Measurements from ENCODE around the gene SERPINB10.
A peak's percentile ranks its signal among the peaks of the same experiment; 100 is the strongest.
"Not testable (repeated sequence)": the region's sequence is repeated elsewhere in the genome, so short reads cannot be mapped to it uniquely, and the experiment has no call there.

The SERPINB10 gene

DNA sequence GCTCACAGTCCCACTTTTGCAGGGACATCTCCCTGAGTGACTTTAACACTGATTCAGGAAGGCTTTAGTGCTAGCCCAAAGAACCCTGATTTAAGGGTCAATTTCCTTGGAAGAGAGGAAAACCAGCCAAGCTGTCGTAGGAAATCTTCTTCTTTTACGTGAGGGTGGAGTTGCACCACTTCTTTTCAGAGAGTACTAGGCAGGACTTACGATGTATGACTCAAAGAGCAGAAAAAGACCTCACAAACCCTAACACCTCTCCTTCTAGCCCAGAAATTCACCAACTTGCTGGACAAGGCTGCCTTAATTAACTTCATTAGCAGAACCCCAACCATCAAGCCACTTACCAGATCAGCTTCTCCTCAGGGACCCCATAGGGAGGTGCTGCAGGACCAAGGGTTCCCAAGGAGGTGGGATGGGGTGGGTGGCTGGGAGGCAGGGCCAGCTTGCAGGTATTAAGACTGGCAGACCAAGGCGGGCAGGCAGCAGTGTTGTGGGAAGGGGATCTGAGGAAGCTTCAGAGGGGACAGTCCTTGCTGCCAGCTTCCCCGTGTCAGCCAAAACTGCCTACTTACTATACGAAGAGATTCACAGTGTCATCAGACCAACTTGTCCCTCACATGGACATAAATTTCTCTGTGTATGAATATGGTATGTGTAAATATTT is 13.5 kb upstream of the SERPINB10 start:
- no peak for DNase-seq

DNA sequence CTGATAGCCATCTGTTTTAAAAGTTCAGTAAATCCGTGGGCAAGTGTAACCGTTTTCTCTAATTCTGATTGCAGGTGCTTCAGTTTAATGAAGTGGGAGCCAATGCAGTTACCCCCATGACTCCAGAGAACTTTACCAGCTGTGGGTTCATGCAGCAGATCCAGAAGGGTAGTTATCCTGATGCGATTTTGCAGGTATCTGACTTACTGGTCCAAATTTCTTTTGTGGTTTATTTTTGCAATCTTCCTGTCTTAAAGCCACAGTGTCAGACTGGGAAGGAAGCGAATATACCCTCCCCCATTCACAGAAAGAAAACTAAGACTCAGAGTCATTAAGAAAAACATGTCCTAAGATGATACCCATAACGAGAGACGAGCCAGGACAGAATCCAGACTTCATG is 12.6 kb upstream of the SERPINB10 start:
- no peak for DNase-seq

DNA sequence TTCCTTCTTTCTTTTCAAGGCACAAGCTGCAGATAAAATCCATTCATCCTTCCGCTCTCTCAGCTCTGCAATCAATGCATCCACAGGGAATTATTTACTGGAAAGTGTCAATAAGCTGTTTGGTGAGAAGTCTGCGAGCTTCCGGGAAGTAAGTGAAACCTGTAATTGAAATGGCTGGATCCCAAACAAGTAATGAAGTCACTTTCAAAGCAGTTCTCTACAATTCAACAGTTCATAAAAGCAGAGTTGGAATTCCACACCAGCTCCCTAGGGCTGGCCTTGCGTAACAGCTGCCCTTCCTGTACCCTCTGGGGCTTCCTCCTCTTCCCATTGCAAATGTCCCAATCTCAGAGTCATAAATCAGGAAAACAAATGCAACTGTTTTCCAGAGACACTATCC is 10.7 kb upstream of the SERPINB10 start:
- peak; percentile 74 for DNase-seq

DNA sequence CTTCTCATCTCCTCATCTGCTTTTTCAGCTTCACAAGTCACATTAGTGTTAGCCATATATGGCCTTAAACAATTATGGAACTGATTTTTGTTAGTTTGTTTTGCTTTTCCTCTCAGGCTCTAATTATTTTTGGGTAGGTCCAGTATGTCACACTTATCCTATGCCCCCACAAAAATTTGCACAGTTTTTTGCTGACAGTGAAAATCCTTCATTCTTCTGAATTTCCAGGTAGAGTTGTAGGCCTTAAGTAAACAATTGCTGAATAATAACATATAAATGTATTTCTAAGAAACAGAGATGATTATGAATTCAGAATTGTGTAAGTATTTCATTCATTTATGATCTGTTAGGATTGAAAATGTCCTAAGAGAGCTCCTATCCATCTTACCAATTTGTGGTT is 8.6 kb upstream of the SERPINB10 start:
- no peak for DNase-seq

DNA sequence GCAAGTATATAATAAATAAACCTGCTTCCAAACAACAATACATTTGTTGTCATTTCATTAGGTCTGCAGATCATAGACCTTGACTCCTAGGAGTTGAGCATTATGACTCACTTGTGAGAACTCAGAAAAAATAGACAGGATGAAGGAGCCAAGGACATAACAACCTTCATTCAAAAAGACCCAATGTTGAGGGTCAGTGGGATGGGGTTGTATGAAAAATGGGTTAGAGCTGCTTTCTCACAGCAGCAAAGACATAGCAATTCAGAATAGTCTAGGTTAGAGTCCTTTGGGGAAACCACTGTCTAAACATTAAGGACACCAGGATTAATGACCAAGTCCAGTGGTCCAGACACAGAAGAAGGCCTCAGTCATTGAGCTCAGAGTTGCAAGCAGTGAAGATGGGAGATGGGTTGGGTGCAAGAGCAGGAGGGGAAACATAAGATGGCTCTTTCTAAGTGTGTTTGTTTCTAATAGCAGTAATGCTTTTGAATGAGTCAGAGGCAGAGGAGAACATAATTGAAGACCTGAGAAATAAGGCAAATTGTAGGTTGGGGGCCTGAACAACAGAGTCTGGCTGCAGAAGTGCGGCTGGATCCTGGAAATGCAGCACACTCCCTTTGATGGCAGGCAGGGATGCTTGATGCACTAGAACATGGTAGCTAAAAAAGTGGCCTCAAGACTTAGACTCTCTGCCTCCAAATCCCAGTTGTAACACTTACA is 3.7 kb upstream of the SERPINB10 start:
- DNase-seq: no peak

DNA sequence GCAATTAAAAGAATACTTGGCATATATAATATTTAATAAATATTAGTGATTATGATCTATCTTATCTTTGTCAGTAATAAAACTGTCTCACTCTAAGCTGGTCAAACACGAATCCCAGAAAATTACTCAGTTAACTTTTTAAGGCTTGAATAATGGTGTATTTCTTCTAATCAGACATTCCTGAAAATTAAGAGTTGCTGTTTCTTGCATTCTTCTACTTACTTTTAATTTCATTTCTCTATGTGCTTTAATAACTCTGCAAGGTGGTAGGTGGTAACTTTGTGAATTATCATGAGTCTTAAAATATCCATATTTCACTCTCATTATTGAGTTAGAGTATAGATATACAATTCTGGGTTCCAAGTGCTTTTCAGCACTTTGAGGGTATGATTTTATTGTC is 3.1 kb upstream of the SERPINB10 start:
- no peak for DNase-seq

DNA sequence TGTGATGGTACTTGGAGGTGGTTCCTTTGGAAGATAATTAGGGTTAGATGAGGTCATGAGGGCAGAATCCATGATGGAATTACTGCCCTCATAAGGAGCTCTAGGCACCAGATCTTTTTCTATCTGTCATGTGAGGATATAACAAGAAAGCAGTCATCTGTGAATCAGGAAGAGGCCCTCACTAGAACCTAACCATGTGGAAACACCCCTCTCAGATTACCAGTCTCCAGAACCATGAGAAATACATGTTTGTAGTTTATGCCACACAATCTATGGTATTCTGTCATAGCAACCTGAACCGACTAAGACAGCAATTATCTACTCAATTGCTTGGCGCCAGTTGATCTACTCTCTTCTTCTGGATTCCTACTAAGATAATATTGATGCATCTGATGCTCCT is 2.4 kb upstream of the SERPINB10 start:
- DNase-seq: no peak

DNA sequence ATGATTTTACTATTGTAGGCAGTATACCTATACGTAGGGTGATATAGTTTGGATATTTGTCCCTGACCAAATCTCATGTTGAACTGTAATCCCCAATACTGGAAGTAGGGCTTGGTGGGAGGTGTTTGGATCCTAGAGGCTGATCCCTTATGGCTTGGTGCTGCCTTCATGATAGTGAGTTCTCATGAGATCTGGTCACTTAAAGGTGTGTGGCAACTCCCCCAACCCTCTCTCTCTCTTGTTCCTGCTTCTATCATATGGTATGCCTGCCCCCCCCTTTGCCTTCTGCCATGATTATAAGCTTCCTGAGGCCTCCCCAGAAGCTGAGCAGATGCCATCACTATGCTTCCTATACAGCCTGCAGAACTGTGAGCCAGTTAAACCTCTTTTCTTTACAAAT is 1.7 kb upstream of the SERPINB10 start:
- no peak for DNase-seq

DNA sequence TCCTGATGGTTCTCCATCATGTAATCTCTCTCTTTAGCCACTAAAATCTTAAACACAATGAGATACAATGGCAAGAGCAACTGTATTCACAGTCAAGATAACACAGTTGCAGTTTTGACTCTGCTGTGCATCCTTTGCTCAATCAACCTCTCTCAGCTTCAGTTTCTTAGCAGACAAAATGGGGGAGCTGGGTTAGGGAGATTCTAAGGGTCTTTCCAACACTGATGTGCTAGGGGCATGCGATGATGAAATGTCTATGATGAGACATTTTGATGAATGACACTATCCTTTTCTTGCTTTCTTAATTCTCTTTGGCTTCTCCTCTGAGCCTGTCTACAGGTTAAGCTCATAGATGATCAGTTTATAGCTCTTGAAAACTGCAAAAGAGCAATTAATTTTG is 1.1 kb downstream of the SERPINB10 start:
- no peak for DNase-seq

DNA sequence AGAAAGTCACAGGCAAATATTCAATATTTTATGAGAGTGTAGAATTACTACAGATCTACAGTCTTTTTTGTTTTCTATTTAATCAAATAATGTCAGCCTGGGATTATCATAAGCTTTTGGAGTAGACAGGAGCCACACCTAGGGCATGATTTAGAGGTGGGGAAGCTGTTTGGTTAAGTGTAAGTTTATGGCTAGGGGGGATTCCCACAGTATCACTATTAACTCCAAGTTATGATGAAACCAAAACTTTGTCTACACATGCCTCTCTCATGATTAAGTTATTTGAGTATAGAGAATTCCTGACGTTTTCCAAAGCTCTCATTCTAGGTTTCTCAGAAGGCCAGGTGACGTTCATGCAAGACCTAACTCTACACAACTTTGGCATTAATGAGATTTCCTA is 2.1 kb downstream of the SERPINB10 start:
- DNase-seq: no peak

DNA sequence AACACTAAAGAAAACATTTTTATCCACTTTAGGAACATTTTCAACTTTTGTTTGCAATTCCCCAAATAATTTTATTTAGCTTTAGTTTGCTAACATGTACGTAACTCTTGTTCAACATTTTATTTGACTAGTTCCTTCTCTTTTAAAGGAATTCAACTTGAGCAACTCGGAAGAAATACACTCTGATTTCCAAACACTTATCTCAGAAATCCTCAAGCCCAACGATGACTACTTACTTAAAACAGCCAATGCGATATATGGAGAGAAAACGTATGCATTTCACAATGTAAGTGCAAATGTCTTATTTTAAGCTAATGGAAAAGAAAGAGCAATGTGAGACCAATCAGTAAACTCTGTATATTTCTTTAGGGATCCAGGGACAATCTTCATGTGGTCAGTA is 10.1 kb downstream of the SERPINB10 start:
- no peak for DNase-seq

DNA sequence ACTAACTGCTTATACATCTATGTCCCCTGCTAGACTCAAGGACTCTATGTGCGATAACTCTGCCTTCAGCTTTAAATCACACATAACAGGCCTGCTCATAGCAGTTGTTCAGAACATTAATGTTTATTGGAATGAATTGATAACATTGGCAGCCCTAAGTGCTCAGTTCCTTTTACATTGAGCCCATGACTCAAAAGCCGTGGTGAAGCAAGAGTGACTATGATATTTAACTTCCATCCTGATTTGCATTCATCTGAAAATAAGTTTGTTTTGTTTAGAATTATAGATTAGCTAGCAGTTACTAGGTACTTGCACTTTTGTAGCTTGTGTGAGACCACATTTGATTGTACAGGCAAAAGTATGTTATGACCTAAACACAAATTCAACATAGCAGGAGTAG is 14.3 kb downstream of the SERPINB10 start:
- no peak for DNase-seq

DNA sequence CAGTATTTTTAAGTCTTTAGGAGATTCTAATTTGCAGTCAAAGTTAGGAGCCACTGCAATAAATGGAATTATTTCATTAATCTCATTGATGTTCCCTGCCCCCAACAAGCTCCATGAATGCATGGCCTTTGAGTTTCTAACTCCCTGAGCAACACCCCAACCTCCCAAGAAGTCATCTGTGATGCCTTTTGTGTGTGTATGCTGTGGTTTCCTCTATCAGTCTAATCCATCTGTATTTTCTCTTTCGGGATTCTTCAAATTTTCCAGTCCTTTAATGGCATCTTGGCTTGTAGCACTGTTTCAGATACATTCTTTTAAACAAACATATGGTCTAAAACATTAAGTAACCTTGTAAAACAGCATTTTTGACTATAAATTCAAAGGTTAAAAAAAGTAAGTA is 16.8 kb downstream of the SERPINB10 start:
- DNase-seq: peak; percentile 87

DNA sequence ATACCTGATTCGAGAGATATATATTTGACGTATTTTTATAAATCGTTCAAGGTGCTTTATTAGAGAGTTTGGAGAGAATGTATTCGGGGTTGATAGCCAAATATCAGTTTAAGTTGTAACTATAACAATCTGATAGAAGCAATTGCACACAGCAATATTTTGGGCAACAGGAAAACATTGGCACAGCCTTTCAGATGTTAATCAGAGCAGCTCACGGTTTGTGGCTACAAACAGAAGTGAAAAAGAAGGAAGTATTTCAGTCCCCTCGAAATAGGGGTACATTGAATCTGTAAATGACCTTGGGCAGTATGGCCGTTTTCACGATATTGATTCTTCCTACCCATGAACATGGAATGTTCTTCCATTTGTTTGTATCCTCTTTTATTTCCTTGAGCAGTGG is 20.6 kb downstream of the SERPINB10 start:
- no peak for DNase-seq

DNA sequence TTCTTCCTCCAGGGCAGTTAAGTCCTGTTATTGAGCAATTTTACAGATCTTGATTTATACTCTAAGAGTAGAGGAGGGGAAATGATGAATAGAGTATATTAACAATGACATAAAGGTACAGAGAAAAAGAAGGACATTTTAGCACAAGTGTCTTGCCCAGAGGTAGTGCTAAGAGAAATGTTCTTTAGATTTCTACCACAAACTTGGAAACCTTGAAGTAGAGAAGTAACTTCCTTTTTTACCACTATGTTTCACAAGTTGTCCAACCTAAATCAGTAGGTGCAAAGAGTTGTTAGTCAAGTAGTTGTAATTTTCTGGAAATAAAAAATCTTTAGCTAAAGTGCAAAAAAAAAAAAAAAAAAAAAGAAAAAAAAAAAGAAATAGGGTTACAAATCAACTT is 21.6 kb downstream of the SERPINB10 start:
- DNase-seq: not testable (repeated sequence)

DNA sequence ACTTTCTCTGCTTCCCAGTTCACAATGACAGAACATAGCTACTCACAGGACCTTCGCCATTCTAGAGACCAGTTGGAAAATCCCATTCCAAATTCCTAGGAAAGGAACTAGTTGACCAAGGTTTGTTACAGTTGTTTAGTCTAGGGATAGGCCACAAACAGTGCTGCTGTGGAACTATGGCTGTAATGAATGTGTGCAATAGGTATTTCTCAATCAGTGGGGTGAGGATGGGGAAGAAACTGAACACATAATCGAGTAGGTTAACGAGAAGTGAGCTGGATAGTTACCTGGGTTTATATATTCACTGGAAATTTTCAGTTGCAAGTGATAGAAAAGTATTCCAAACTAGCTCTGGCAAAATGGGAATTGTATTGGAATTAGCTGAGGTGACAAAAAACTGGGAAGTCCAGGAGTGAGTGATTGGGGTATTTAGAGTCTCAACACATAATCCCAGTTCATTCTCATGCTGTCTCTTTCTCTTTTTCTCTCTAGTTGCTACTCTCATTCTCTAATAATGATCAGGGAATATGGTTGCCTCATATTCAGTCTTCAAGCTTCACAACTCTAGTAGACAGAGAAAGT is 23.1 kb downstream of the SERPINB10 start:
- DNase-seq: no peak

DNA sequence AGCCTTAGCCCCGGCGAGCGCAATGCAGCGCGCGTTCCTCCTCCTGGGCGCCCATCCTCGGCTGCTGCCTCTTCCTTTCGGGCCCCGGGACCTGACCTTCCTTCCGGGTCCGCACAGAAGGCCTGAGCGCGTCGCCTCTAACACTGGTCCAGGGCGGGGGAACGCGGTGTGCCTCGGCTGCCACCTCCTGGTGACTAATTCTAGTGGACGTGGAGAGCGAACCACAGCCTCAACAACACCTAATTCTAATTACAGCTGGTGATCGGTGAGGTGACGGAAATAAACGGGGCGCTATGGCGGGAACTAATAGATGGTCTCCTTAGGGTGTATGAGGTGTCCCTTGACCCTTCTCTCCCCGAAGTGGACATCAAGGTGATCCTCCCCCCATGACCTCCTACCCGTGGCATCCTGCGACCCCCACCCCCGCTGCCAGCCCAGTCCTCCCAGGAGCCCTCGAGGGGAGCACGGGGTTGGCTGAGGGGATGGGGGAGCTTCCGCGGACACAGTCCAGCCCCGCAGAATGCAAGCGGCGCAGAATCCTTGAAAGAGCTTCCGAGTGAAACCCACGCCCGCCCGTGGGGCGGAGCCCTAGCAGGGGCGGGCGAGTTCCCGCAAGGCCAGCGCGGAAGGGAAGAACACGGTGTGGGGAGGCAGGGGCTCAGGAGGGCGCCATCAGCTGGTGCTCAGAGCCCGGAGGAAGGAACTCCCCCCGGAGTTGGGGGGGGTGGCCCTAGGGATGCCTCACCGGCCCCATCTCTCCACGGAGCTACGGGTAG is 28.6 kb downstream of the SERPINB10 start:
- DNase-seq: peak; percentile 70

DNA sequence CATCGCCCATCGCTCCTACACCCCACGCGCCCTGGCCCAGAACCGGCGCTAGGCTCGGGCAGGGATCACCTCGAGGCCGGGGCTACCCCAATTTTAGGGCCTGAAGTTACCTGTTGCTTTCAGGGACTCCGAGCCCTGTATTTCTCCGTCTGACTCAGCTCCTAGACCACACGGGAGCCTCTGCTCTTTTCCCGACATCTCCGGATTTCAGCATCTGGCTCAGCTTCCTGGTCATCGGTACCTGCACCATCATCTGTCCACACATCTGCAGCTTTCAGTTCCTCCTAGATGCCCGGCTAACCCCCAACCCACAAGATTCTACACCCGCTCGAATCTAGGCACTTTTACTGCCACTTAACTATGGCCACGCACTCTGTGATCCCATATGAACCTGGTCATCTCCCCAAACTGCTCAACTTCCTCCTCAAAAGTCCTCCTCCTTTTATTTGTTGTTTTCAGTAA is 29.2 kb downstream of the SERPINB10 start:
- DNase-seq: no peak

DNA sequence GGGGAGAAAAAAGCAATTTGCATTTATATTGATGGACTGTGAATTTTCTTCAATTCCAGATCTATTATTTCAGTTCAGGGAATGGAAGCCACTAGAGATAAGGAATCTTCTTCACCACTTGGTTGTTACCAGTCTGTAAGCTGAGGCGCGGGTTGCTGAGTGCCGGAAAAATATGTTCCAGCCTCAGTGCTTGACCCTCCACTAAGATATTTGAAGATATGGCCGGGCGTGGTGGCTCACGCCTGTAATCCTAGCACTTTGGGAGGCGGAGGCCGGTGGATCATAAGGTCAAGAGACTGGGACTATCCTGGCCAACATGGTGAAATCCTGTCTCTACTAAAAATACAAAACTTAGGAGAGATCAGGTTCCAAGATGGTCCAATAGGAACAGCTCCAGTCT is 32.2 kb downstream of the SERPINB10 start:
- DNase-seq: no peak

DNA sequence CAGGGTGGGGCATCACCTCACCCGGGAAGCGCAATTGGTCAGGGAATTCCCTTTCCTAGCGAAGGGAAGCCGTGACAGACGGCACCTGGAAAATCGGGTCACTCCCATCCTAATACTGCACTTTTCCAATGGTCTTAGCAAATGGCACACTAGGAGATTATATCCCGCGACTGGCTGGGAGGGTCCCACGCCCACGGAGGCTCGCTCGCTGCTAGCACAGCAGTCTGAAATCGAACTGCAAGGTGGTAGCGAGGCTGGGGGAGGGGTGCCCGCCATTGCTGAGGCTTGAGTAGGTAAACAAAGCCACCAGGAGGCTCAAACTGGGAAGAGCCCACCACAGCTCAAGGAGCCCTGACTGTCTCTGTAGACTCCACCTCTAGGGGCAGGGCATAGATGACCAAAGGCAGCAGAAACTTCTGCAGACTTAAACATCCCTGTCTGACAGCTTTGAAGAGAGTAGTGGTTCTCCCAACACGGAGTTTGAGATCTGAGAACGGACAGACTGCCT is 32.8 kb downstream of the SERPINB10 start:
- not testable (repeated sequence) for DNase-seq

DNA sequence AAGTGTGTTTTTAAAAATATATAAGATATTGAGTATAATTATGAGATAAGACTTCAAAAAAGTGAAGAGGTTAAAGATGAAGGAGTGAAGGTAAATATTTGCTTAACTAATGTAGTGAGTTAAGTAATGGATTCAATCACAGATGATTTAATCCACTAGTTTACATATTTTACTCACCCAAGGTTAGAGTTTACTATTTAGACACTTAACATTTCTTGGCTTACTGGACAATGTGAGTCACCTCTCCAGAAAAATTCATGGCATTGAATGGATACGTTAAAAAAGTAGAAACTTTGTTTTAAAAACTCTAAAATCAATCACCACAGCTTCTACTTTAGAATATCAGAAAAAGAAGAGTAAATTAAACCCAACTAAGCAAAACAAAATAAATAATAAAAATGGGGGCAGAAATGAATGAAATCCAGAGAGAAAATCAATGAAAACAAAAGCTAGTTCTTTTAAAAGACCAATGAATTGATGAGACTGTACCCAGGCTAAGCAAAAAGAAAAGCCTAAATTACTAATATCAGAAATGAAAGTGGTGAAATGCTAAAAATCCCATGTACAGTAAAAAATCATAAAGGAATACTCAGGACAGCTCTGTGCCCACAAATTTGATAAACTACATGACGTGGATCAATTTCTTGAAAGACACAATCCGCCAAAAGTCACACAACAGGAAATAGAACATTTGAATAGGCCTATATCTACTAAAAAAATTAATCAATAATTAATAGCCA is 39.5 kb downstream of the SERPINB10 start:
- no peak for DNase-seq

DNA sequence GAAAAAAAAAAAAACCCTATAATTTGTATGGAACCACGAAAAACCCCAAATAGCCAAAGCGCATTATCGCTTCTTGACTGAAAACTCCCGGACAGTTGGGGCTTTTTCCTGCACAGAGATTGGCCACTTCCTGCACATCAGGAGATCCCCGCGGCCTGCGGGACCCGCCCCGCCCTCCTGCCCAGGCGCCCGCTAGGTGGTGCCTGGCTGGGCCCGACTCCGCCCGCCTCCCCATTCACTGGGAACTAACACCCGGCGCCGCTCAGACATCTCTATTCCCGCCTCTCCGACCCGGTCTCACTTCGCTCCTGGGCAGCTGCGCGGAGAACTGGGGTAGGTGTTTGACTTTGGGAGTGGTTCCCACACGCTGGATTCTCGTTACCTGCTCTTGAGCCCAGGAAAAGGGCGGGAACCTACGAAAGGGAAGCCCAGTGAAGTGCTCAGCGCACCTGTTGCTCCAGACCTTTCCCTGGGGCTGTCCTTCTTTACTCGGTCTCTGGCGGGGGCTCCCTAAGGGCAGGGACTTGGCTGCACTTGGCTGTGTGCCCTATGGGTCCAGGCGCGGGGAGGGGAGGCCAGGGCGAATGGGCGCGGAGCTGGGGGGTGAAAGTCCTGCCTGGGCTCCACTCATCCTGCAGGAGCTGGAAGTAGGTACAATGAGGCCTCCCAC is 41.4 kb downstream of the SERPINB10 start, which contains the start of gene HMSD:
TSS of gene HMSD (plus strand) at position 234 of the 670 bp plus-strand sequence. CDS start 4,155 bp downstream, outside the sequence.
- no peak for DNase-seq
